SK-N-SH (cell line): ENCODE data around the gene PCBP3. TPM values are rescaled to one million over a fixed set of nuclear protein-coding genes. Genes with fewer than 3 reads are reported as not detected.

ENCODE experiments used
- CTCF ChIA-PET: fragments of 300-600, 350-600 bp; formaldehyde crosslinking; extraction: SDS; loops from one replicate; lab custom pipeline; 2021; lab: Yijun Ruan, JAX
- POLR2A ChIA-PET: fragments of 350-600 bp; sonication (Branson Sonifier 250); formaldehyde crosslinking; extraction: SDS; loops from one replicate; lab custom pipeline; 2020; ENCODE audit warnings: antibody characterized with exemption, inconsistent platforms; lab: Yijun Ruan, JAX
- DNase-seq: peaks from one replicate; pipeline ENCODE4 v3.0.0; 2012
- H2AFZ ChIP-seq: fragments of 200-600 bp; sonication (generic); 2 replicates; pipeline ENCODE4 v1.8.1; 2016; ENCODE audit warnings: antibody characterized with exemption, mild to moderate bottlenecking, low read depth
- H3F3A ChIP-seq: fragments of 200-600 bp; sonication (generic); replicated peaks from 2 replicates; pipeline ENCODE3; 2016; ENCODE audit warnings: antibody characterized with exemption, mild to moderate bottlenecking; ENCODE audit not compliant: insufficient read depth
- H3K27ac ChIP-seq, 2 experiments: fragments of 200-500 bp in 1 of 2; fragments of 200-600 bp in 1 of 2; sonication (Bioruptor generic) in 1 of 2; sonication (generic), shearing (Covaris generic) in 1 of 2; 2 replicates each; pipeline versions ENCODE4 v1.5.1 to v1.6.1; 2014 to 2016; ENCODE audit warnings: low read depth in 2 of 2, inconsistent platforms in 1 of 2, low read length in 1 of 2, mild to moderate bottlenecking in 1 of 2, mixed read lengths in 1 of 2
- H3K27me3 ChIP-seq: fragments of 200-600 bp; sonication (generic), shearing (Covaris generic); 2 replicates; pipeline ENCODE4 v1.6.1; 2016; ENCODE audit warnings: mixed run types; ENCODE audit not compliant: insufficient read depth
- H3K36me3 ChIP-seq, 2 experiments: fragments of 200-500 bp in 1 of 2; fragments of 200-600 bp in 1 of 2; sonication (Bioruptor generic) in 1 of 2; sonication (generic) in 1 of 2; replicated peaks in 1 of 2; 2 replicates each; pipeline versions ENCODE3 to v1.5.1; 2014 to 2016; ENCODE audit warnings: low read length in 1 of 2, mild to moderate bottlenecking in 1 of 2; ENCODE audit not compliant: insufficient read depth in 2 of 2, control insufficient read depth in 1 of 2
- H3K4me1 ChIP-seq, 2 experiments: fragments of 200-500 bp in 1 of 2; fragments of 200-600 bp in 1 of 2; sonication (Bioruptor generic) in 1 of 2; sonication (generic), shearing (Covaris generic) in 1 of 2; 2 replicates each; pipeline versions ENCODE4 v1.5.1 to v1.6.1; 2014 to 2016; ENCODE audit warnings: low read depth in 1 of 2, low read length in 1 of 2, mixed run types in 1 of 2; ENCODE audit not compliant: insufficient read depth in 2 of 2, control insufficient read depth in 1 of 2
- H3K4me2 ChIP-seq: fragments of 200-600 bp; sonication (generic), shearing (Covaris generic); 2 replicates; pipeline ENCODE4 v1.6.1; 2017; ENCODE audit warnings: mixed run types
- H3K4me3 ChIP-seq, 2 experiments: fragments of 200-500 bp in 1 of 2; fragments of 200-600 bp in 1 of 2; sonication (Bioruptor generic) in 1 of 2; sonication (generic), shearing (Covaris generic) in 1 of 2; 2 replicates each; pipeline versions ENCODE4 v1.5.1 to v1.8.1; 2014 to 2016; ENCODE audit warnings: low read depth in 2 of 2, inconsistent platforms in 1 of 2, low read length in 1 of 2, mild to moderate bottlenecking in 1 of 2, mixed read lengths in 1 of 2, moderate library complexity in 1 of 2
- H3K79me2 ChIP-seq: fragments of 200-600 bp; sonication (generic); 2 replicates; pipeline ENCODE4 v1.8.1; 2017; ENCODE audit warnings: mild to moderate bottlenecking; ENCODE audit not compliant: insufficient read depth
- H3K9ac ChIP-seq: fragments of 200-600 bp; sonication (generic); 2 replicates; pipeline ENCODE4 v1.6.1; 2017; ENCODE audit warnings: mixed run types
- H3K9me2 ChIP-seq: fragments of 200-600 bp; sonication (generic); 2 replicates; pipeline ENCODE4 v1.6.1; 2017; ENCODE audit warnings: mixed run types
- H3K9me3 ChIP-seq: fragments of 200-600 bp; sonication (generic); 2 replicates; pipeline ENCODE4 v1.6.1; 2017; ENCODE audit warnings: mixed run types, mild to moderate bottlenecking, moderate library complexity
- H4K20me1 ChIP-seq: fragments of 200-600 bp; sonication (generic); 2 replicates; pipeline ENCODE4 v1.6.1; 2017; ENCODE audit warnings: mild to moderate bottlenecking, mixed run types; ENCODE audit not compliant: insufficient read depth
- CHD2 ChIP-seq: fragments of 150-350 bp; IDR thresholded peaks from 2 replicates; pipeline ENCODE4 v1.6.1; 2018; ENCODE audit warnings: low read length; ENCODE audit not compliant: partially characterized antibody
- ELF1 ChIP-seq: IDR thresholded peaks from 2 replicates; pipeline ENCODE4 v1.4.0; 2012
- GATA2 ChIP-seq: sonication (generic); formaldehyde crosslinking; IDR thresholded peaks from 2 replicates; pipeline ENCODE4 v1.5.0; 2020; ENCODE audit warnings: mild to moderate bottlenecking, missing genetic modification reagents
- POLR2AphosphoS5 ChIP-seq: IDR thresholded peaks from 2 replicates; pipeline ENCODE4 v1.6.1; 2012; ENCODE audit warnings: low read depth, low read length
- RAD21 ChIP-seq: IDR thresholded peaks from 2 replicates; pipeline ENCODE4 v1.6.1; 2012; ENCODE audit warnings: mild to moderate bottlenecking, low read length
- REST ChIP-seq: IDR thresholded peaks from 2 replicates; pipeline ENCODE4 v1.6.1; 2012; ENCODE audit warnings: mild to moderate bottlenecking, low read depth, low read length, moderate library complexity
- RFX5 ChIP-seq: IDR thresholded peaks from 2 replicates; pipeline ENCODE4 v1.6.1; 2012; ENCODE audit warnings: mild to moderate bottlenecking, improper control_type of control experiment, low read length
- USF2 ChIP-seq: fragments of 150-350 bp; IDR thresholded peaks from 2 replicates; pipeline ENCODE4 v1.6.1; 2017; ENCODE audit warnings: antibody characterized with exemption, low read length, low read depth, borderline replicate concordance
- WGBS: methylation state at CpG from one replicate; pipeline ENCODE4 v1.1.6; 2017; ENCODE audit warnings: low lambda C conversion rate; 5-methylcytosine and 5-hydroxymethylcytosine counted together
- polyA plus RNA-seq, 3 experiments: library from polyadenylated mRNA; depleted of rRNA; stranded (reverse); fragments of >200 nt; gene quantifications; 2 replicates each; pipeline ENCODE4 v1.2.3, GENCODE V29; 2012

The PCBP3 gene
- polyA plus RNA-seq, 1 of the 3 experiments (the other 2 are of a cell fraction): 9.5 TPM

- H3K9me2 ChIP-seq: no peaks in the 10 kb centered on the region
- H4K20me1 ChIP-seq: no peaks in the 10 kb centered on the region
- H3K9me3 ChIP-seq: peaks cover 8% of the 10 kb centered on the region; the same call in 1 of the 2 replicates
- H3K27ac ChIP-seq: peak overlapping the region in 1 of 2 experiments; percentile 67; a peak in 1 of 4 replicates
- no peaks in the 10 kb centered on the region for H3K79me2 ChIP-seq
- H2AFZ ChIP-seq: no peak overlapping the region
- H3K9ac ChIP-seq: no peak overlapping the region
- TF ChIP-seq REST: no peak
- 0 out of 2 replicates have a peak, but pooled peaks have one; percentile 12 for TF ChIP-seq RAD21
- ChIA-PET CTCF (interaction anchor here (0.9 to 1.3 kb wide), 2 partner anchors 43 to 281 kb away, joined by 4 to 5 read pairs; no protein-coding TSS in a partner anchor), POLR2A (interaction anchor here (0.6 kb wide), 1 partner anchor 615 kb away, joined by 4 read pairs; no protein-coding TSS in a partner anchor)
- DNase-seq: no peak
- H3K27me3 ChIP-seq: no peaks in the 10 kb centered on the region
- no peak overlapping the region for H3K4me3 ChIP-seq
- peaks cover 0 to 6% of the 10 kb centered on the region in 2 experiments for H3K36me3 ChIP-seq
- WGBS: 86% methylated on average over 16 of the region's 24 CpGs
- peaks cover 0 to 44% of the 10 kb centered on the region in 2 experiments; a peak in 1 of 4 replicates for H3K4me1 ChIP-seq
- no peak overlapping the region for H3K4me2 ChIP-seq
- H3F3A ChIP-seq: no peaks in the 10 kb centered on the region
Measured at GRCh38 chr21:45836694-45837670, 193.5 kb downstream of the PCBP3 start.

GRCh38 chr21:45837936-45838335 lies 194.4 kb downstream of the PCBP3 start:
- Histone ChIP-seq H3K9me2 (no peaks in the 10 kb centered on the region), H3K4me3 (no peak overlapping the region), H3F3A (no peaks in the 10 kb centered on the region), H3K27me3 (no peaks in the 10 kb centered on the region), H3K4me1 (peaks cover 0 to 42% of the 10 kb centered on the region in 2 experiments; a peak in 1 of 4 replicates), H3K4me2 (no peak overlapping the region), H3K9ac (no peak overlapping the region), H4K20me1 (no peaks in the 10 kb centered on the region), H3K36me3 (peaks cover 0 to 6% of the 10 kb centered on the region in 2 experiments)
- DNase-seq: no peak
- 83% methylated on average over 4 of the region's 4 CpGs for WGBS
- CTCF ChIA-PET: interaction anchor here (1.3 kb wide), 1 partner anchor 9 kb away, joined by 3 read pairs; no protein-coding TSS in a partner anchor
- TF ChIP-seq CHD2 (no peak), POLR2AphosphoS5 (no peak), USF2 (no peak), GATA2 (no peak), RFX5 (no peak), ELF1 (no peak)
- TF ChIP-seq, all 33 proteins: peak for 0
- POLR2A ChIA-PET: no interaction called here
- H3K27ac ChIP-seq: no peak overlapping the region; a peak in 1 of 4 replicates
- peaks cover 8% of the 10 kb centered on the region; the same call in 1 of the 2 replicates for H3K9me3 ChIP-seq
- H2AFZ ChIP-seq: no peak overlapping the region
- H3K79me2 ChIP-seq: no peaks in the 10 kb centered on the region
